WTC11 (cell line): ENCODE measurements around the gene CORO2B. TPM values are rescaled to one million over a fixed set of nuclear protein-coding genes. Genes with fewer than 3 reads are reported as not detected.

ENCODE experiments used
- ATAC-seq: fragments of 200-7000 bp; cut with Tn5 transposase; 2 replicates; pipeline ENCODE4 v1.10.0; 2021; ENCODE audit warnings: mild to moderate bottlenecking, moderate library complexity
- CTCF ChIA-PET: fragments of 300-600 bp; sonication (Branson Sonifier 250); formaldehyde crosslinking; loops from one replicate; lab custom pipeline; 2021; ENCODE audit warnings: antibody characterized with exemption; lab: Charles Lee
- POLR2A ChIA-PET: fragments of 350-600 bp; sonication (Branson Sonifier 250); formaldehyde crosslinking; loops from one replicate; lab custom pipeline; 2021; ENCODE audit warnings: antibody characterized with exemption; lab: Charles Lee
- DNase-seq: peaks from one replicate; pipeline ENCODE4 v3.0.0; 2021; ENCODE audit warnings: low spot score
- H3K27ac Mint-ChIP-seq: 2 replicates; pipeline ENCODE4 v1.8.0; 2021; ENCODE audit warnings: mixed read lengths
- H3K27me3 Mint-ChIP-seq: 2 replicates; pipeline ENCODE4 v1.8.0; 2021; ENCODE audit warnings: low read depth, mild to moderate bottlenecking, moderate library complexity, mixed read lengths
- H3K36me3 Mint-ChIP-seq: 2 replicates; pipeline ENCODE4 v1.8.0; 2021; ENCODE audit warnings: mixed read lengths
- H3K4me1 Mint-ChIP-seq: 2 replicates; pipeline ENCODE4 v1.8.0; 2022; ENCODE audit warnings: mixed read lengths
- H3K4me3 Mint-ChIP-seq: 2 replicates; pipeline ENCODE4 v1.8.0; 2021; ENCODE audit warnings: mild to moderate bottlenecking, moderate library complexity, mixed read lengths
- H3K9me3 Mint-ChIP-seq: 2 replicates; pipeline ENCODE4 v1.8.0; 2021; ENCODE audit warnings: mixed read lengths
- ATF1 ChIP-seq: sonication (generic); formaldehyde crosslinking; IDR thresholded peaks from 2 replicates; pipeline ENCODE4 v1.8.1; 2023; ENCODE audit warnings: mild to moderate bottlenecking, moderate library complexity, missing genetic modification reagents
- JAZF1 ChIP-seq: fragments of 250-450 bp; sonication (Bioruptor Pico); IDR thresholded peaks from 2 replicates; pipeline ENCODE4 v1.9.0; 2021; ENCODE audit warnings: moderate library complexity, mild to moderate bottlenecking, inconsistent platforms
- KAT7 ChIP-seq: sonication (generic); formaldehyde crosslinking; IDR thresholded peaks from 2 replicates; pipeline ENCODE4 v1.8.1; 2023; ENCODE audit warnings: missing genetic modification reagents, mild to moderate bottlenecking, borderline replicate concordance
- OVOL2 ChIP-seq: fragments of 250-450 bp; sonication (Bioruptor Pico); IDR thresholded peaks from 2 replicates; pipeline ENCODE4 v1.9.0; 2021; ENCODE audit warnings: mild to moderate bottlenecking, borderline replicate concordance
- PRRX2 ChIP-seq: fragments of 250-450 bp; sonication (Bioruptor Pico); IDR thresholded peaks from 2 replicates; pipeline ENCODE4 v1.8.0; 2021; ENCODE audit warnings: mild to moderate bottlenecking
- SMAD4 ChIP-seq: sonication (generic); formaldehyde crosslinking; IDR thresholded peaks from 2 replicates; pipeline ENCODE4 v1.8.0; 2022; ENCODE audit warnings: mild to moderate bottlenecking, missing genetic modification reagents
- SOX15 ChIP-seq: fragments of 250-450 bp; sonication (Bioruptor Pico); IDR thresholded peaks from 2 replicates; pipeline ENCODE4 v1.9.0; 2021; ENCODE audit warnings: mild to moderate bottlenecking
- TEAD1 ChIP-seq: sonication (generic); formaldehyde crosslinking; IDR thresholded peaks from 2 replicates; pipeline ENCODE4 v1.8.0; 2022; ENCODE audit warnings: mild to moderate bottlenecking, missing genetic modification reagents
- ZNF317 ChIP-seq: sonication (generic); formaldehyde crosslinking; IDR thresholded peaks from 2 replicates; pipeline ENCODE4 v1.8.1; 2023; ENCODE audit warnings: low read depth, mild to moderate bottlenecking, moderate library complexity, missing genetic modification reagents, borderline replicate concordance
- ZNF423 ChIP-seq: fragments of 250-450 bp; sonication (Bioruptor Pico); IDR thresholded peaks from 2 replicates; pipeline ENCODE4 v2.1.2; 2022; ENCODE audit warnings: mild to moderate bottlenecking, moderate library complexity
- total RNA-seq: library from RNA; stranded (reverse); gene quantifications from 3 replicates; pipeline ENCODE4 v1.2.3, GENCODE V29; 2021
- TF ChIP-seq, protein P1 (sequence below): sonication (generic); formaldehyde crosslinking; IDR thresholded peaks from 2 replicates; pipeline ENCODE4 v1.8.0; 2023; ENCODE audit warnings: mild to moderate bottlenecking, missing genetic modification reagents
- TF ChIP-seq, protein P2 (sequence below): fragments of 250-450 bp; sonication (Bioruptor Pico); conservative IDR thresholded peaks from 2 replicates; pipeline ENCODE4 v1.9.0; 2021; ENCODE audit warnings: mild to moderate bottlenecking
- TF ChIP-seq, protein P3 (sequence below): fragments of 250-450 bp; sonication (Bioruptor Pico); IDR thresholded peaks from 2 replicates; pipeline ENCODE4 v1.9.0; 2021; ENCODE audit warnings: mild to moderate bottlenecking
- TF ChIP-seq, protein P4 (sequence below): sonication (generic); formaldehyde crosslinking; IDR thresholded peaks from 2 replicates; pipeline ENCODE4 v1.8.0; 2022; ENCODE audit warnings: mild to moderate bottlenecking, missing genetic modification reagents
- TF ChIP-seq, protein P5 (sequence below): sonication (generic); formaldehyde crosslinking; conservative IDR thresholded peaks from 2 replicates; pipeline ENCODE4 v1.8.1; 2023; ENCODE audit warnings: mild to moderate bottlenecking, low read depth, missing genetic modification reagents, moderate library complexity

The CORO2B gene
- total RNA-seq, 1 experiment from 2014 or later: 4.9 TPM

DNA sequence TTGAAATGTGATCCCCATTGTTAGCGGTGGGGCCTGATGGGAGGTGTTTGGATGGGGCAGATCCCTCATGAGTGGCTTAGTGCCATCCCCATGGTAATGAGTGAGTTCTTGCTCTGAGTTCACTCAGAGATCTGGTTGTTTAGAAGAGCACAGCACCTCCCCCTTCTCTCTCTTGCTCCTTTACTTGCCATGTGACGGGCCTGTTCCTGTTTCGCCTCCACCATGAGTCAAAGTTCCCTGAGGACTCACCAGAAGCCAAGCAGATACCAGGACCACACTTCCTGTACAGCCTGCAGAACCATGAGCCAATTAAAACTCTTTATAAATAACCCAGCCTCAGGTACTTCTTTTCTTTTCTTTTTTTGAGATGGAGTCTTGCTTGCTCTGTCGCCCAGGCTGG, 195.3 kb downstream of the CORO2B start:
- H3K36me3 Mint-ChIP-seq: peaks cover 13% of the 10 kb centered on the region
- ATAC-seq: no peak

DNA sequence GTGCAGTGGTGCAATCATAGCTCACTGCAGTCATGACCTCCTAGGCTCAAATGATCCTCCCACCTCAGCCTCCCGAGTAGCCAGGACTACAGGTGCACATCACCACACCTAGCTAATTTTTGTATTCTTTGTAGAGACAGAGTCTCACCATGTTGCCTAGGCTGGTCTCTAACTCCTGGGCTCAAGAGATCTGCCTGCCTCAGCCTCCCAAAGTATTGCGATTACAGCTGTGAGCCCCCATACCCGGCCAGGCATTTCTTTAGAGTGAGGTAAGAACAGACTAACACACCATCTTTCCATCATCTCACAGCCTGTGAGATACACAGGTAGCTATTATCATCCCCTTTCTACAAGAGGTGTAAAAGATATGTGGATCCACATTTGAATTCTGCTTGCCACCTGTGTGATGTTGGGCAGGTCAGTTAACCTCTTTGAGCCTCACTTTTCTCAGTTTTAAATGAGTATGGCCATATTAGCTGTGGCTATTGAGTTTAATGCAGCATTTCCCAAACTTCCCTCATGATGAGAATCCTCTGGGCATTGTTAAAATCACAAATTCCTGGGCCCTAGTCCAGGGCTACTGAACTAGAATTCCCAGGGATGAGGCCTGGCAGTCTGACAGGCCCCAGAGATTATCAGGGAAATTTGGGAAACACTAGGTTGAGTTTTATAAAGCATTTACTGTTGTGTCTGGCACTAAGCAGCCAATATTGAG, 195.9 kb downstream of the CORO2B start:
- peaks cover 11% of the 10 kb centered on the region; the same call in 1 of the 2 replicates for H3K27me3 Mint-ChIP-seq
- peaks cover 12% of the 10 kb centered on the region for H3K4me1 Mint-ChIP-seq
- no peak overlapping the region for H3K4me3 Mint-ChIP-seq
- TF ChIP-seq, protein P1, sequence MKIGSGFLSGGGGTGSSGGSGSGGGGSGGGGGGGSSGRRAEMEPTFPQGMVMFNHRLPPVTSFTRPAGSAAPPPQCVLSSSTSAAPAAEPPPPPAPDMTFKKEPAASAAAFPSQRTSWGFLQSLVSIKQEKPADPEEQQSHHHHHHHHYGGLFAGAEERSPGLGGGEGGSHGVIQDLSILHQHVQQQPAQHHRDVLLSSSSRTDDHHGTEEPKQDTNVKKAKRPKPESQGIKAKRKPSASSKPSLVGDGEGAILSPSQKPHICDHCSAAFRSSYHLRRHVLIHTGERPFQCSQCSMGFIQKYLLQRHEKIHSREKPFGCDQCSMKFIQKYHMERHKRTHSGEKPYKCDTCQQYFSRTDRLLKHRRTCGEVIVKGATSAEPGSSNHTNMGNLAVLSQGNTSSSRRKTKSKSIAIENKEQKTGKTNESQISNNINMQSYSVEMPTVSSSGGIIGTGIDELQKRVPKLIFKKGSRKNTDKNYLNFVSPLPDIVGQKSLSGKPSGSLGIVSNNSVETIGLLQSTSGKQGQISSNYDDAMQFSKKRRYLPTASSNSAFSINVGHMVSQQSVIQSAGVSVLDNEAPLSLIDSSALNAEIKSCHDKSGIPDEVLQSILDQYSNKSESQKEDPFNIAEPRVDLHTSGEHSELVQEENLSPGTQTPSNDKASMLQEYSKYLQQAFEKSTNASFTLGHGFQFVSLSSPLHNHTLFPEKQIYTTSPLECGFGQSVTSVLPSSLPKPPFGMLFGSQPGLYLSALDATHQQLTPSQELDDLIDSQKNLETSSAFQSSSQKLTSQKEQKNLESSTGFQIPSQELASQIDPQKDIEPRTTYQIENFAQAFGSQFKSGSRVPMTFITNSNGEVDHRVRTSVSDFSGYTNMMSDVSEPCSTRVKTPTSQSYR: no peak
- DNase-seq (no peak), ATAC-seq (no peak)
- CTCF ChIA-PET: interaction anchor here (0.8 kb wide), 1 partner anchor 101 kb away, joined by 3 read pairs; no protein-coding TSS in a partner anchor
- peaks cover 19% of the 10 kb centered on the region for H3K36me3 Mint-ChIP-seq
- no peak overlapping the region for H3K27ac Mint-ChIP-seq
- POLR2A ChIA-PET: no interaction called here
- peaks cover 6% of the 10 kb centered on the region for H3K9me3 Mint-ChIP-seq

More for the DNA sequence above, 195.3 kb downstream of the CORO2B start:
- ChIA-PET CTCF (interaction anchor here (0.8 to 1.3 kb wide), 2 partner anchors 10 to 102 kb away, joined by 3 read pairs; no protein-coding TSS in a partner anchor), POLR2A (no interaction called here)
- Mint-ChIP-seq H3K4me3 (no peak overlapping the region), H3K9me3 (peaks cover 6% of the 10 kb centered on the region), H3K27ac (no peak overlapping the region), H3K4me1 (peaks cover 12% of the 10 kb centered on the region), H3K27me3 (peaks cover 11% of the 10 kb centered on the region; the same call in 1 of the 2 replicates)
- DNase-seq: no peak
- TF ChIP-seq SMAD4 (CRISPR knock-in tag): no peak
- no peak for TF ChIP-seq ATF1 (CRISPR knock-in tag)

DNA sequence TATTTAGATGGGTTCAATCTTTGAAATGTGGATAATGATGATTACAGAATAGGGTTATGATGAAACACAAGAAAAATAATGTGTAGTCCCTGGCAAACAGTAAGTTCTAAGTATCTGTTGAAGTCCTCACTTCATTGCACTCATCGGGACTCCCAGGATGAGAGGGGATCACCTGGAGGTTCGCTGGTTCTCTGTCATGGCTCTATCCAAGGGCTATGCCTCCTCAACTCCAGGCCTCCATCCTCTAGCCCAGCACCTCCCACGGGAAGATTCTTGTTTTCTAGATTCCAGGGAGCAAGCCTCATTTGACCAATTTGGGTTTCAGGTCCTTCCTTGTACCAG, 196.4 kb downstream of the CORO2B start:
- H3K27me3 Mint-ChIP-seq: peaks cover 11% of the 10 kb centered on the region; the same call in 1 of the 2 replicates
- H3K9me3 Mint-ChIP-seq: peaks cover 6% of the 10 kb centered on the region
- ChIA-PET CTCF (interaction anchor here (0.8 to 1.3 kb wide), 2 partner anchors 100 to 101 kb away, joined by 3 to 5 read pairs; no protein-coding TSS in a partner anchor), POLR2A (no interaction called here)
- no peak for ATAC-seq
- H3K4me1 Mint-ChIP-seq: peaks cover 12% of the 10 kb centered on the region
- peaks cover 23% of the 10 kb centered on the region for H3K36me3 Mint-ChIP-seq
- TF ChIP-seq TEAD1 (CRISPR knock-in tag) (no peak), SOX15 (no peak), JAZF1 (CRISPR knock-in tag) (no peak), ZNF317 (CRISPR knock-in tag) (no peak), PRRX2 (CRISPR knock-in tag) (no peak), SMAD4 (CRISPR knock-in tag) (no peak), KAT7 (no peak), ZNF423 (no peak), OVOL2 (CRISPR knock-in tag) (no peak)
- TF ChIP-seq, protein P2, sequence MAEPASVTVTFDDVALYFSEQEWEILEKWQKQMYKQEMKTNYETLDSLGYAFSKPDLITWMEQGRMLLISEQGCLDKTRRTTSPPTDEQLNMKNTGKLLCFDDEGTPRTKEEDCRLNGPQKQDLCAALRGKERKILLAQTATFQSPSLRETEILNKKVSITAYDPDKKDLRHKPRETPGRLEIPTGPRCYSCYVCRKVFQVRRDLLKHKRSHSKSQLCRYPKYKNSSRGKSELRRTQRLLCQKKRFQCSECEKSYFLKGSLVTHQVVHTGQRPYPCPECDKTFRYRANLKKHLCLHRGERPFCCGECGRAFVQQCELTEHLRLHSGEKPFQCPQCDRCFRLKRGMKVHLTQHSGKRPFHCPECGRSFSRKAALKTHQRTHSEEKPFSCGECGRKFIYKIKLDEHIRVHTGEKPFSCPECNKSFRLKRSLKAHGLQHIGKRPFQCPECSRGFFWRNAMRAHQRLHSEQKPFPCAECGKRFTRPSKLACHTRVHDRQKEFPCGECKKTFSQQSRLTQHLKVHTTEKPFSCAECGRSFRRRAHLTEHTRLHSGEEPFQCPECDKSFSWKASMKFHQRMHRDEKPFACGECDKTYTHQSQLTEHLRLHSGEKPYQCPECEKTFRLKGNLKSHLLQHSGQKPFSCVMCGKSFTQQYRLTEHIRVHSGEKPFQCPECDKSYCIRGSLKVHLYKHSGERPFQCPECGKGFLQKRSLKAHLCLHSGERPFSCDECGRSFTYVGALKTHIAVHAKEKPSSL (CRISPR knock-in tag): no peak
- TF ChIP-seq, protein P3, sequence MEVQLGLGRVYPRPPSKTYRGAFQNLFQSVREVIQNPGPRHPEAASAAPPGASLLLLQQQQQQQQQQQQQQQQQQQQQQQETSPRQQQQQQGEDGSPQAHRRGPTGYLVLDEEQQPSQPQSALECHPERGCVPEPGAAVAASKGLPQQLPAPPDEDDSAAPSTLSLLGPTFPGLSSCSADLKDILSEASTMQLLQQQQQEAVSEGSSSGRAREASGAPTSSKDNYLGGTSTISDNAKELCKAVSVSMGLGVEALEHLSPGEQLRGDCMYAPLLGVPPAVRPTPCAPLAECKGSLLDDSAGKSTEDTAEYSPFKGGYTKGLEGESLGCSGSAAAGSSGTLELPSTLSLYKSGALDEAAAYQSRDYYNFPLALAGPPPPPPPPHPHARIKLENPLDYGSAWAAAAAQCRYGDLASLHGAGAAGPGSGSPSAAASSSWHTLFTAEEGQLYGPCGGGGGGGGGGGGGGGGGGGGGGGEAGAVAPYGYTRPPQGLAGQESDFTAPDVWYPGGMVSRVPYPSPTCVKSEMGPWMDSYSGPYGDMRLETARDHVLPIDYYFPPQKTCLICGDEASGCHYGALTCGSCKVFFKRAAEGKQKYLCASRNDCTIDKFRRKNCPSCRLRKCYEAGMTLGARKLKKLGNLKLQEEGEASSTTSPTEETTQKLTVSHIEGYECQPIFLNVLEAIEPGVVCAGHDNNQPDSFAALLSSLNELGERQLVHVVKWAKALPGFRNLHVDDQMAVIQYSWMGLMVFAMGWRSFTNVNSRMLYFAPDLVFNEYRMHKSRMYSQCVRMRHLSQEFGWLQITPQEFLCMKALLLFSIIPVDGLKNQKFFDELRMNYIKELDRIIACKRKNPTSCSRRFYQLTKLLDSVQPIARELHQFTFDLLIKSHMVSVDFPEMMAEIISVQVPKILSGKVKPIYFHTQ (CRISPR knock-in tag): no peak
- TF ChIP-seq, protein P4, sequence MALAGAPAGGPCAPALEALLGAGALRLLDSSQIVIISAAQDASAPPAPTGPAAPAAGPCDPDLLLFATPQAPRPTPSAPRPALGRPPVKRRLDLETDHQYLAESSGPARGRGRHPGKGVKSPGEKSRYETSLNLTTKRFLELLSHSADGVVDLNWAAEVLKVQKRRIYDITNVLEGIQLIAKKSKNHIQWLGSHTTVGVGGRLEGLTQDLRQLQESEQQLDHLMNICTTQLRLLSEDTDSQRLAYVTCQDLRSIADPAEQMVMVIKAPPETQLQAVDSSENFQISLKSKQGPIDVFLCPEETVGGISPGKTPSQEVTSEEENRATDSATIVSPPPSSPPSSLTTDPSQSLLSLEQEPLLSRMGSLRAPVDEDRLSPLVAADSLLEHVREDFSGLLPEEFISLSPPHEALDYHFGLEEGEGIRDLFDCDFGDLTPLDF (CRISPR knock-in tag): no peak
- TF ChIP-seq, protein P5, sequence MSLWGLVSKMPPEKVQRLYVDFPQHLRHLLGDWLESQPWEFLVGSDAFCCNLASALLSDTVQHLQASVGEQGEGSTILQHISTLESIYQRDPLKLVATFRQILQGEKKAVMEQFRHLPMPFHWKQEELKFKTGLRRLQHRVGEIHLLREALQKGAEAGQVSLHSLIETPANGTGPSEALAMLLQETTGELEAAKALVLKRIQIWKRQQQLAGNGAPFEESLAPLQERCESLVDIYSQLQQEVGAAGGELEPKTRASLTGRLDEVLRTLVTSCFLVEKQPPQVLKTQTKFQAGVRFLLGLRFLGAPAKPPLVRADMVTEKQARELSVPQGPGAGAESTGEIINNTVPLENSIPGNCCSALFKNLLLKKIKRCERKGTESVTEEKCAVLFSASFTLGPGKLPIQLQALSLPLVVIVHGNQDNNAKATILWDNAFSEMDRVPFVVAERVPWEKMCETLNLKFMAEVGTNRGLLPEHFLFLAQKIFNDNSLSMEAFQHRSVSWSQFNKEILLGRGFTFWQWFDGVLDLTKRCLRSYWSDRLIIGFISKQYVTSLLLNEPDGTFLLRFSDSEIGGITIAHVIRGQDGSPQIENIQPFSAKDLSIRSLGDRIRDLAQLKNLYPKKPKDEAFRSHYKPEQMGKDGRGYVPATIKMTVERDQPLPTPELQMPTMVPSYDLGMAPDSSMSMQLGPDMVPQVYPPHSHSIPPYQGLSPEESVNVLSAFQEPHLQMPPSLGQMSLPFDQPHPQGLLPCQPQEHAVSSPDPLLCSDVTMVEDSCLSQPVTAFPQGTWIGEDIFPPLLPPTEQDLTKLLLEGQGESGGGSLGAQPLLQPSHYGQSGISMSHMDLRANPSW (CRISPR knock-in tag): no peak
- TF ChIP-seq, all 79 proteins: peak for 0
- no peak overlapping the region for H3K27ac Mint-ChIP-seq
- DNase-seq: no peak
- H3K4me3 Mint-ChIP-seq: no peak overlapping the region
